Measurements from ENCODE around the gene CDKAL1.

Gene CDKAL1

GRCh38 chr6:20732896-20733295 lies 198.6 kb downstream of the CDKAL1 start:
- no peak for DNase-seq (ENCODE audit: low read depth)
- no peak for TF ChIP-seq CTCF (IDR thresholded peaks at IDR 0.05; ENCODE audit: low read length, missing control alignments)
- H3K4me3 ChIP-seq (replicated peaks; ENCODE audit: low read depth, low read length) = no peak overlapping the region

GRCh38 chr6:20737912-20738311 lies 203.7 kb downstream of the CDKAL1 start:
- H3K4me3 ChIP-seq (replicated peaks; ENCODE audit: low read depth, low read length) = no peak overlapping the region
- no peak for TF ChIP-seq CTCF (IDR thresholded peaks at IDR 0.05; ENCODE audit: low read length, missing control alignments)
- no peak for DNase-seq (ENCODE audit: low read depth)

GRCh38 chr6:20740088-20740487 lies 205.8 kb downstream of the CDKAL1 start:
- no peak for TF ChIP-seq CTCF (IDR thresholded peaks at IDR 0.05; ENCODE audit: low read length, missing control alignments)
- H3K4me3 ChIP-seq (replicated peaks; ENCODE audit: low read depth, low read length) = no peak overlapping the region
- no peak for DNase-seq (ENCODE audit: low read depth)

GRCh38 chr6:20740727-20741126 lies 206.5 kb downstream of the CDKAL1 start:
- H3K4me3 ChIP-seq (replicated peaks; ENCODE audit: low read depth, low read length) = no peak overlapping the region
- no peak for DNase-seq (ENCODE audit: low read depth)
- no peak for TF ChIP-seq CTCF (IDR thresholded peaks at IDR 0.05; ENCODE audit: low read length, missing control alignments)

- TF ChIP-seq CTCF (IDR thresholded peaks at IDR 0.05; ENCODE audit: low read length, missing control alignments) = no peak
- DNase-seq (ENCODE audit: low read depth) = no peak
- H3K4me3 ChIP-seq (replicated peaks; ENCODE audit: low read depth, low read length) = no peak overlapping the region
These were observed 207.2 kb downstream of the CDKAL1 start for GRCh38 chr6:20741490-20741889.

GRCh38 chr6:20744911-20745557 lies 210.8 kb downstream of the CDKAL1 start:
- no peak for TF ChIP-seq CTCF (IDR thresholded peaks at IDR 0.05; ENCODE audit: low read length, missing control alignments)
- no peak overlapping the region for H3K4me3 ChIP-seq (replicated peaks; ENCODE audit: low read depth, low read length)
- no peak for DNase-seq (ENCODE audit: low read depth)

GRCh38 chr6:20746024-20746423 lies 211.8 kb downstream of the CDKAL1 start:
- no peak for DNase-seq (ENCODE audit: low read depth)
- H3K4me3 ChIP-seq (replicated peaks; ENCODE audit: low read depth, low read length) = no peak overlapping the region
- TF ChIP-seq CTCF (IDR thresholded peaks at IDR 0.05; ENCODE audit: low read length, missing control alignments) = no peak
